Measurements from ENCODE around the gene QRICH1.

The QRICH1 gene

DNA sequence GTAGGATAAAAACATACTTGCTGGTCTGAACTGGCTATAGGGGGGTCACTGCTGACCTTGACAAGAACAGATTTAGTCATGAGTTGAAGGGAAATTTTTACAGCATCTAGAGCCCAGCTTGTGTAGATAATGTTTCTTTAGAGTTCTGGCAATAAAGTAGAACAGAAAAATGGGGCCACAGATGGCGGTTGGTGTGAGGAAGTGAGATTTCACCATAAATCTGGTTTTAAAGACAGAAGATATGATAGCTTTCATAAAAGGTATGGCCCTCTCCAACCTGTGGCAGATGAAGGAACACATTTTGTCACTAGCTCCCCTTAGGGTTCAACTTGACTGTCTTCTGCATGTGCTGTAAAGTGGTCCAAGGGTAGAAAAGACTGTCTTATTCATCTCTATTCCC, 40.3 kb downstream of the QRICH1 start:
- no peak for TF ChIP-seq CTCF (IDR thresholded peaks at IDR 0.05; ENCODE audit: control insufficient read depth, insufficient read depth, low read depth, low read length, missing control alignments)
- DNase-seq (ENCODE audit: low read depth), result no peak
- no peak overlapping the region for H3K4me3 ChIP-seq (ENCODE audit: control insufficient read depth, low read depth, low read length)

DNA sequence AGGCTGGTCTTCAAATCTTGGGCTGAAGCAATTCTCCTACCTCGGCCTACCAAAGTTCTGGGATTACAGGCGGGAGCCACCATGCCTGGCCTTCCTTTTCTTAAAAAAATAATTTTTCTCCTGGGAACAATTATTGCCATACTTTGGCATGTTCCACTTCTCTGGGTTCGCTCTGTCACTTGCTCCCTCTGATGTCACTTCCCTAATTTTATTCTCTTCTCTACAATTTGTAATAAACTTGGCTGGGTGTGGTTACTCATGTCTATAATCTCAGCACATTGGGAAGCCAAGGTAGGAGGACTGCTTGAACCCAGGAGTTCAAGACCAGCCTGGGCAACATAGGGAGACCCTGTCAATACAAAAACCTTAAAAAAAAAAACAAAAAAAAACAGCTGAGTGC, 58.6 kb downstream of the QRICH1 start:
- no peak overlapping the region for H3K4me3 ChIP-seq (ENCODE audit: control insufficient read depth, low read depth, low read length)
- TF ChIP-seq CTCF (IDR thresholded peaks at IDR 0.05; ENCODE audit: control insufficient read depth, insufficient read depth, low read depth, low read length, missing control alignments), result no peak
- DNase-seq (ENCODE audit: low read depth), result no peak

DNA sequence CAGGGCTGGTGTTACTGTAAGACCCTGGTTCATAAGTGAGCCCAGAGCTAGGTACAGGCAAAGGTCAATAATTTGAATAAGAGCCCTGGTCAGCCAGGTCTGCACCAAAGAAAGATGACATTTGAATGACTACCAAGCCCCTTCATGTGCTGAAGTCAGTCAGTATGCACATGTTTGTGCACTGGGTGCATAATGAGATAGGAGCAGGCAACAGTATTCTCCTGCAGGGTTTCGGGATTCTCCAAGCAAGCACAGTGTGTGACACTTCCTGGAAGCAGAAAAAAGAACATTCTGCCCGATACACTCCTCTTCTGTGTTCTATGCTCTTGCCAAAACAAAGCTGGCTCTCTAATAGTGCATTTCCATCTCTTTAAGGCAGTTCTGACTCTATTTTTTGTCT, 59.2 kb downstream of the QRICH1 start:
- TF ChIP-seq CTCF (IDR thresholded peaks at IDR 0.05; ENCODE audit: control insufficient read depth, insufficient read depth, low read depth, low read length, missing control alignments), result no peak
- DNase-seq (ENCODE audit: low read depth), result no peak
- H3K4me3 ChIP-seq (ENCODE audit: control insufficient read depth, low read depth, low read length), result no peak overlapping the region

GRCh38 chr3:49032646-49033304, 61.1 kb downstream of the QRICH1 start:
- no peak for TF ChIP-seq CTCF (IDR thresholded peaks at IDR 0.05; ENCODE audit: control insufficient read depth, insufficient read depth, low read depth, low read length, missing control alignments)
- no peak for DNase-seq (ENCODE audit: low read depth)
- H3K4me3 ChIP-seq (ENCODE audit: control insufficient read depth, low read depth, low read length), result no peak overlapping the region

GRCh38 chr3:49030321-49030720, 63.5 kb downstream of the QRICH1 start:
- no peak for TF ChIP-seq CTCF (IDR thresholded peaks at IDR 0.05; ENCODE audit: control insufficient read depth, insufficient read depth, low read depth, low read length, missing control alignments)
- no peak for DNase-seq (ENCODE audit: low read depth)
- no peak overlapping the region for H3K4me3 ChIP-seq (ENCODE audit: control insufficient read depth, low read depth, low read length)

DNA sequence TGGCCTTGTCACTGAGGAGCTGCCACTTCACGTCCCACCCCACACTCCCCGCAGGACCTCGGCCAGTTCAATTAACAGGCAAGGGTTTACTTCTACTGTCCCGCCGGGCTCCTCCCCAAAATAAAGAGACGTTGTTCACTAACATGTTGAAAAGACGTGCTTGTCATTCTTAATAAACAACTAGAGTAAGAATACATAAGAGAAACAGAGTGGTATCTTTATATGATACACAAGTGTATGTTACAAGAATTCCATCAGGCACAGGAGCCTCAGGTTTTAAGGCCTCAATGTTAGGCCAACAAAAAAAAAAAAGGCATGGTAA, 64.3 kb downstream of the QRICH1 start:
- DNase-seq (ENCODE audit: low read depth), result no peak
- no peak overlapping the region for H3K4me3 ChIP-seq (ENCODE audit: control insufficient read depth, low read depth, low read length)
- TF ChIP-seq CTCF (IDR thresholded peaks at IDR 0.05; ENCODE audit: control insufficient read depth, insufficient read depth, low read depth, low read length, missing control alignments), result no peak

Data from AG09309 (cell line).